Muscle layer of duodenum (tissue), 2 donors: Measurements from ENCODE around the gene GRIK4.

Experiments
- H3K27ac ChIP-seq: one replicate; pipeline ENCODE4 v1.7.0; 2013; ENCODE audit warnings: mild to moderate bottlenecking, low read length
- H3K27me3 ChIP-seq: one replicate; pipeline ENCODE4 v1.7.0; 2013; ENCODE audit warnings: low read depth, mild to moderate bottlenecking, control low read depth, low read length
- H3K36me3 ChIP-seq, 2 donors: one replicate each; pipeline ENCODE4 v1.7.0; 2013; ENCODE audit warnings: low read length in 2 of 2, control low read depth in 1 of 2, mild to moderate bottlenecking in 1 of 2; ENCODE audit not compliant: insufficient read depth in 2 of 2, control insufficient read depth in 1 of 2
- H3K4me1 ChIP-seq, 2 donors: one replicate each; pipeline ENCODE4 v1.7.0; 2013; ENCODE audit warnings: low read length in 2 of 2, mild to moderate bottlenecking in 2 of 2, control low read depth in 1 of 2, moderate library complexity in 1 of 2; ENCODE audit not compliant: insufficient read depth in 2 of 2, control insufficient read depth in 1 of 2
- H3K4me3 ChIP-seq, 2 donors: one replicate each; pipeline ENCODE4 v1.7.0; 2013; ENCODE audit warnings: low read length in 2 of 2, low read depth in 1 of 2, mild to moderate bottlenecking in 1 of 2
- H3K9me3 ChIP-seq, 2 donors: one replicate each; pipeline ENCODE4 v1.7.0; 2013; ENCODE audit warnings: low read length in 2 of 2, control low read depth in 1 of 2, mild to moderate bottlenecking in 1 of 2; ENCODE audit not compliant: control insufficient read depth in 1 of 2
- donor health status: healthy.

The GRIK4 gene

GRCh38 chr11:120518356-120518755, 6.8 kb downstream of the GRIK4 start:
- no peaks in the 10 kb centered on the region for H3K4me1 ChIP-seq
- H3K36me3 ChIP-seq: no peaks in the 10 kb centered on the region
- no peak overlapping the region for H3K27ac ChIP-seq

GRCh38 chr11:120519474-120519873, 7.9 kb downstream of the GRIK4 start:
- no peak overlapping the region for H3K27ac ChIP-seq
- no peaks in the 10 kb centered on the region for H3K36me3 ChIP-seq
- no peaks in the 10 kb centered on the region for H3K27me3 ChIP-seq
- H3K4me1 ChIP-seq: no peaks in the 10 kb centered on the region
- no peak overlapping the region for H3K4me3 ChIP-seq
- H3K9me3 ChIP-seq: no peaks in the 10 kb centered on the region

More at GRCh38 chr11:120518356-120518755, 6.8 kb downstream of the GRIK4 start:
- Histone ChIP-seq H3K27me3 (no peaks in the 10 kb centered on the region), H3K9me3 (no peaks in the 10 kb centered on the region), H3K4me3 (no peak overlapping the region)

GRCh38 chr11:120520091-120520822, 8.7 kb downstream of the GRIK4 start:
- Histone ChIP-seq H3K4me1 (no peaks in the 10 kb centered on the region), H3K9me3 (no peaks in the 10 kb centered on the region), H3K36me3 (no peaks in the 10 kb centered on the region), H3K27ac (no peak overlapping the region), H3K27me3 (no peaks in the 10 kb centered on the region), H3K4me3 (no peak overlapping the region)

GRCh38 chr11:120521176-120521575, 9.6 kb downstream of the GRIK4 start:
- Histone ChIP-seq H3K27me3 (no peaks in the 10 kb centered on the region), H3K4me3 (no peak overlapping the region), H3K4me1 (no peaks in the 10 kb centered on the region), H3K36me3 (no peaks in the 10 kb centered on the region), H3K27ac (no peak overlapping the region), H3K9me3 (no peaks in the 10 kb centered on the region)

GRCh38 chr11:120522021-120522420, 10.5 kb downstream of the GRIK4 start:
- no peak overlapping the region for H3K27ac ChIP-seq
- H3K27me3 ChIP-seq: no peaks in the 10 kb centered on the region
- H3K4me1 ChIP-seq: peaks cover 0 to 3% of the 10 kb centered on the region in 2 donors
- H3K36me3 ChIP-seq: no peaks in the 10 kb centered on the region
- H3K9me3 ChIP-seq: no peaks in the 10 kb centered on the region
- no peak overlapping the region for H3K4me3 ChIP-seq

GRCh38 chr11:120522736-120523135, 11.2 kb downstream of the GRIK4 start:
- peaks cover 0 to 6% of the 10 kb centered on the region in 2 donors for H3K4me1 ChIP-seq
- H3K9me3 ChIP-seq: no peaks in the 10 kb centered on the region
- no peaks in the 10 kb centered on the region for H3K36me3 ChIP-seq
- H3K4me3 ChIP-seq: no peak overlapping the region
- H3K27me3 ChIP-seq: no peaks in the 10 kb centered on the region
- no peak overlapping the region for H3K27ac ChIP-seq

- Histone ChIP-seq H3K36me3 (no peaks in the 10 kb centered on the region), H3K27ac (no peak overlapping the region), H3K4me1 (peaks cover 0 to 6% of the 10 kb centered on the region in 2 donors), H3K4me3 (no peak overlapping the region), H3K9me3 (no peaks in the 10 kb centered on the region), H3K27me3 (no peaks in the 10 kb centered on the region)
These were observed 11.6 kb downstream of the GRIK4 start for GRCh38 chr11:120523196-120523595.

- Histone ChIP-seq H3K27ac (no peak overlapping the region), H3K4me1 (peaks cover 0 to 6% of the 10 kb centered on the region in 2 donors), H3K36me3 (no peaks in the 10 kb centered on the region), H3K27me3 (no peaks in the 10 kb centered on the region), H3K4me3 (no peak overlapping the region), H3K9me3 (no peaks in the 10 kb centered on the region)
These were observed 13.1 kb downstream of the GRIK4 start for GRCh38 chr11:120524536-120525085.

GRCh38 chr11:120525261-120526171, 14.0 kb downstream of the GRIK4 start:
- Histone ChIP-seq H3K36me3 (no peaks in the 10 kb centered on the region), H3K27me3 (no peaks in the 10 kb centered on the region), H3K9me3 (no peaks in the 10 kb centered on the region), H3K4me1 (peaks cover 0 to 6% of the 10 kb centered on the region in 2 donors), H3K27ac (no peak overlapping the region), H3K4me3 (no peak overlapping the region)

GRCh38 chr11:120526241-120526640, 14.7 kb downstream of the GRIK4 start:
- Histone ChIP-seq H3K9me3 (no peaks in the 10 kb centered on the region), H3K27me3 (no peaks in the 10 kb centered on the region), H3K36me3 (no peaks in the 10 kb centered on the region), H3K4me3 (no peak overlapping the region), H3K27ac (no peak overlapping the region), H3K4me1 (peaks cover 0 to 6% of the 10 kb centered on the region in 2 donors)

- H3K4me1 ChIP-seq: peaks cover 0 to 6% of the 10 kb centered on the region in 2 donors
- no peaks in the 10 kb centered on the region for H3K9me3 ChIP-seq
- H3K27ac ChIP-seq: no peak overlapping the region
- no peak overlapping the region for H3K4me3 ChIP-seq
- no peaks in the 10 kb centered on the region for H3K36me3 ChIP-seq
- H3K27me3 ChIP-seq: no peaks in the 10 kb centered on the region
These were observed 15.7 kb downstream of the GRIK4 start for GRCh38 chr11:120527111-120527761.
